GM12878 (cell line): ENCODE results near the gene ERC1. TPM values are rescaled to one million over a fixed set of nuclear protein-coding genes. Genes with fewer than 3 reads are reported as not detected.

Experiments
- ATAC-seq: fragments of 200-7000 bp; cut with Tn5 transposase; 3 replicates; pipeline ENCODE4 v1.9.1; 2020; ENCODE audit warnings: mild to moderate bottlenecking, moderate library complexity
- BruUV-seq: library from RNA; stranded (reverse); fragments of 400-500 nt; replicated peaks from 2 replicates; lab custom pipeline; 2021; lab: Mats Ljungman, UMichigan
- CTCF ChIA-PET: fragments of 300-600 bp; sonication (Branson Sonifier 250); formaldehyde crosslinking; extraction: SDS; loops from one replicate; lab custom pipeline; 2021; ENCODE audit warnings: inconsistent platforms; lab: Yijun Ruan, JAX
- POLR2A ChIA-PET: fragments of 350-600 bp; formaldehyde crosslinking; extraction: SDS; loops from one replicate; lab custom pipeline; 2021; ENCODE audit warnings: inconsistent platforms; lab: Charles Lee
- RAD21 ChIA-PET: fragments of 300-600 bp; sonication (Branson Sonifier 250); formaldehyde crosslinking; loops from one replicate; lab custom pipeline; 2023; ENCODE audit warnings: antibody characterized with exemption; ENCODE audit not compliant: unreplicated experiment; lab: Charles Lee
- SMC1A ChIA-PET: fragments of 300-600 bp; sonication (Branson Sonifier 250); formaldehyde crosslinking; loops from one replicate; lab custom pipeline; 2023; ENCODE audit not compliant: unreplicated experiment, uncharacterized antibody; lab: Charles Lee
- DNase-seq: peaks from one replicate; pipeline ENCODE4 v3.0.0-alpha.2; 2011; ENCODE audit warnings: low read depth, low spot score
- FAIRE-seq: peaks from 3 replicates; lab custom pipeline; 2011; peaks lifted over from hg19 to GRCh38; lab: Jason Lieb, UNC
- H2AFZ ChIP-seq: 2 replicates; pipeline ENCODE4 v1.6.0; 2011; ENCODE audit warnings: low read depth, low read length, control low read depth; ENCODE audit not compliant: control insufficient read depth
- H3K27ac ChIP-seq: 2 replicates; pipeline ENCODE4 v1.5.1; 2011; ENCODE audit warnings: control low read depth; ENCODE audit not compliant: control insufficient read depth, insufficient read depth
- H3K27me3 ChIP-seq, 2 experiments: replicated peaks in 1 of 2; 2 replicates each; pipeline versions ENCODE4 v1.6.0 to v1.6.1; 2011; ENCODE audit warnings: low read length in 1 of 2; ENCODE audit not compliant: control insufficient read depth in 2 of 2, insufficient read depth in 2 of 2
- H3K36me3 ChIP-seq, 2 experiments: 2 replicates each; pipeline ENCODE4 v1.5.1; 2011; ENCODE audit warnings: low read length in 1 of 2; ENCODE audit not compliant: control insufficient read depth in 2 of 2, insufficient read depth in 2 of 2
- H3K4me1 ChIP-seq: 2 replicates; pipeline ENCODE4 v1.6.1; 2011; ENCODE audit warnings: mild to moderate bottlenecking, low read length, moderate library complexity, mixed read lengths; ENCODE audit not compliant: control insufficient read depth, insufficient read depth
- H3K4me2 ChIP-seq: 2 replicates; pipeline ENCODE4 v1.6.0; 2011; ENCODE audit warnings: control low read depth; ENCODE audit not compliant: control insufficient read depth, insufficient read depth
- H3K4me3 ChIP-seq: fragments of 200-600 bp; sonication (generic); 2 replicates; pipeline ENCODE4 v1.5.1; 2016
- H3K79me2 ChIP-seq: 2 replicates; pipeline ENCODE4 v1.6.0; 2011; ENCODE audit warnings: low read length; ENCODE audit not compliant: control insufficient read depth, insufficient read depth
- H3K9ac ChIP-seq: 2 replicates; pipeline ENCODE4 v1.8.0; 2011; ENCODE audit warnings: low read length, control low read depth, mixed read lengths; ENCODE audit not compliant: control insufficient read depth, insufficient read depth
- H3K9me3 ChIP-seq: replicated peaks from 3 replicates; pipeline ENCODE4 v1.5.1; 2011; ENCODE audit warnings: mild to moderate bottlenecking, low read length; ENCODE audit not compliant: control insufficient read depth, insufficient read depth
- H4K20me1 ChIP-seq: 2 replicates; pipeline ENCODE4 v1.6.0; 2011; ENCODE audit not compliant: control insufficient read depth, insufficient read depth
- IKZF1 ChIP-seq: fragments of 450-650 bp; conservative IDR thresholded peaks from 2 replicates; pipeline ENCODE4 v1.6.1; 2017; ENCODE audit warnings: antibody characterized with exemption, mild to moderate bottlenecking
- NFYB ChIP-seq: IDR thresholded peaks from 2 replicates; pipeline ENCODE4 v1.6.1; 2011; ENCODE audit warnings: low read depth, mild to moderate bottlenecking, low read length, improper control_type of control experiment, moderate library complexity; ENCODE audit not compliant: insufficient read depth
- POLR2AphosphoS2 ChIP-seq: IDR thresholded peaks from 2 replicates; pipeline ENCODE4 v1.6.1; 2011; ENCODE audit warnings: low read depth, mild to moderate bottlenecking, low read length, improper control_type of control experiment, moderate library complexity
- RFX5 ChIP-seq: IDR thresholded peaks from 2 replicates; pipeline ENCODE4 v1.6.1; 2011; ENCODE audit warnings: low read depth, low read length, improper control_type of control experiment
- SMAD1 ChIP-seq: fragments of 450-650 bp; IDR thresholded peaks from 2 replicates; pipeline ENCODE4 v1.6.1; 2018; ENCODE audit warnings: mild to moderate bottlenecking, low read depth; ENCODE audit not compliant: partially characterized antibody
- ZSCAN29 ChIP-seq: fragments of 450-650 bp; IDR thresholded peaks from 2 replicates; pipeline ENCODE4 v1.6.1; 2017; ENCODE audit warnings: mild to moderate bottlenecking, moderate library complexity
- WGBS: methylation state at CpG from one replicate; pipeline ENCODE4 v1.1.6; 2016; ENCODE audit warnings: low lambda C conversion rate; ENCODE audit not compliant: insufficient replicate concordance, insufficient coverage; ENCODE audit errors: missing lambda C conversion rate; 5-methylcytosine and 5-hydroxymethylcytosine counted together
- in situ Hi-C: fragments of 300-500 bp; cut with MboI; formaldehyde crosslinking; loops from 9 replicates; pipeline ENCODE4 v1.14.3; 2018; ENCODE audit warnings: mixed read lengths
- intact Hi-C: fragments of 100-400 bp; cut with micrococcal nuclease; formaldehyde crosslinking; loops from one replicate; pipeline ENCODE4 v1.14.2; 2022; ENCODE audit not compliant: unreplicated experiment
- polyA plus RNA-seq, 11 experiments: library from polyadenylated mRNA; depleted of rRNA in 4 of 11; unstranded in 6 of 11; stranded (reverse) in 5 of 11; fragments of >200 nt; fragmentation: Nextera tagmentation in 4 of 11; fragmentation: Illumina TruSeq in 1 of 11; extraction: Ambion mirVana in 4 of 11; extraction: Trizol in 1 of 11; gene quantifications; 1 replicate in 1 of 11; 2 replicates in 10 of 11; pipeline versions ENCODE4 v1.2.1 to v1.2.3, GENCODE V29; 2011 to 2016; ENCODE audit warnings: inconsistent platforms in 2 of 11, missing spikeins in 2 of 11, low read depth in 1 of 11
- total RNA-seq, 4 experiments: library from RNA; depleted of rRNA in 3 of 4; stranded (reverse); fragments of >200 nt in 3 of 4; fragmentation: Illumina TruSeq in 1 of 4; extraction: Trizol in 1 of 4; gene quantifications; 2 replicates each; pipeline versions ENCODE4 v1.2.1 to v1.2.3, GENCODE V29; 2013 to 2021
- TF ChIP-seq, protein P1 (sequence below), 3 experiments: IDR thresholded peaks in 2 of 3; conservative IDR thresholded peaks in 1 of 3; 2 replicates each; pipeline ENCODE4 v1.5.1; 2011; ENCODE audit warnings: low read depth in 3 of 3, low read length in 3 of 3, mild to moderate bottlenecking in 3 of 3, control low read depth in 2 of 3, moderate library complexity in 2 of 3, inconsistent platforms in 1 of 3, mixed read lengths in 1 of 3; ENCODE audit not compliant: control insufficient read depth in 2 of 3, insufficient read depth in 1 of 3; ENCODE audit errors: extremely low read depth in 1 of 3

ERC1 gene
- total and polyA plus RNA-seq, 10 of the 15 experiments (the other 5 are each of a cell fraction or from before 2014, with no cell fraction given): 0.75 to 8.0 (median 5.0) TPM

GRCh38 chr12:1195513-1195912 is 204.5 kb downstream of the ERC1 start:
- ChIA-PET POLR2A (no interaction called here), CTCF (interaction anchor here (0.7 to 0.8 kb wide), 2 partner anchors 76 to 222 kb away, joined by 3 read pairs; no protein-coding TSS in a partner anchor), SMC1A (interaction anchor here (0.8 kb wide), 1 partner anchor 10 kb away, joined by 5 read pairs; no protein-coding TSS in a partner anchor), RAD21 (interaction anchor here (0.7 kb wide), 1 partner anchor 78 kb away, joined by 3 read pairs; no protein-coding TSS in a partner anchor)
- in situ Hi-C loops (no loop called here), intact Hi-C loops (no loop called here)
- no peak overlapping the region for H3K4me2 ChIP-seq
- DNase-seq: no peak
- no peaks in the 10 kb centered on the region for H3K79me2 ChIP-seq
- no peak overlapping the region for H3K9ac ChIP-seq
- no peak overlapping the region for H3K4me3 ChIP-seq
- WGBS: 35% methylated on average over 3 of the region's 4 CpGs
- BruUV-seq: no TSS peak
- no peaks in the 10 kb centered on the region for H4K20me1 ChIP-seq
- no peaks in the 10 kb centered on the region for H3K4me1 ChIP-seq
- no peak for FAIRE-seq
- H3K27me3 ChIP-seq: no peaks in the 10 kb centered on the region
- TF ChIP-seq, protein P1, sequence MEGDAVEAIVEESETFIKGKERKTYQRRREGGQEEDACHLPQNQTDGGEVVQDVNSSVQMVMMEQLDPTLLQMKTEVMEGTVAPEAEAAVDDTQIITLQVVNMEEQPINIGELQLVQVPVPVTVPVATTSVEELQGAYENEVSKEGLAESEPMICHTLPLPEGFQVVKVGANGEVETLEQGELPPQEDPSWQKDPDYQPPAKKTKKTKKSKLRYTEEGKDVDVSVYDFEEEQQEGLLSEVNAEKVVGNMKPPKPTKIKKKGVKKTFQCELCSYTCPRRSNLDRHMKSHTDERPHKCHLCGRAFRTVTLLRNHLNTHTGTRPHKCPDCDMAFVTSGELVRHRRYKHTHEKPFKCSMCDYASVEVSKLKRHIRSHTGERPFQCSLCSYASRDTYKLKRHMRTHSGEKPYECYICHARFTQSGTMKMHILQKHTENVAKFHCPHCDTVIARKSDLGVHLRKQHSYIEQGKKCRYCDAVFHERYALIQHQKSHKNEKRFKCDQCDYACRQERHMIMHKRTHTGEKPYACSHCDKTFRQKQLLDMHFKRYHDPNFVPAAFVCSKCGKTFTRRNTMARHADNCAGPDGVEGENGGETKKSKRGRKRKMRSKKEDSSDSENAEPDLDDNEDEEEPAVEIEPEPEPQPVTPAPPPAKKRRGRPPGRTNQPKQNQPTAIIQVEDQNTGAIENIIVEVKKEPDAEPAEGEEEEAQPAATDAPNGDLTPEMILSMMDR (IDR thresholded peaks at IDR 0.05 in 2 of 3, conservative IDR thresholded peaks at IDR 0.05 in 1 of 3; ENCODE audit: control insufficient read depth in 2 of 3, extremely low read depth in 1 of 3, insufficient read depth in 1 of 3, low read depth in 3 of 3, low read length in 3 of 3): no peak
- TF ChIP-seq NFYB (no peak), POLR2AphosphoS2 (no peak), RFX5 (no peak), IKZF1 (no peak), ZSCAN29 (no peak), SMAD1 (no peak)
- no peak overlapping the region for H3K27ac ChIP-seq
- ATAC-seq: no peak
- H3K36me3 ChIP-seq: no peaks in the 10 kb centered on the region; a peak in 1 of 4 replicates
- no peak overlapping the region for H2AFZ ChIP-seq
- no peaks in the 10 kb centered on the region; the same call in 1 of the 3 replicates for H3K9me3 ChIP-seq
